CD8-positive, alpha-beta memory T cell (primary cell): ENCODE data around the gene IRX4. TPM values are rescaled to one million over a fixed set of nuclear protein-coding genes. Genes with fewer than 3 reads are reported as not detected.

ENCODE experiments used
- CTCF ChIA-PET: fragments of 350-600 bp; sonication (Branson Sonifier 250); formaldehyde crosslinking; loops from one replicate; lab custom pipeline; 2021; ENCODE audit warnings: antibody characterized with exemption; lab: Charles Lee
- POLR2A ChIA-PET: fragments of 350-600 bp; sonication (Branson Sonifier 250); formaldehyde crosslinking; loops from one replicate; lab custom pipeline; 2021; ENCODE audit warnings: antibody characterized with exemption; lab: Charles Lee
- DNase-seq, 5 donors: peaks; one replicate each; pipeline versions ENCODE4 v3.0.0 to v3.0.0-alpha.2; 2020 to 2022; ENCODE audit warnings: mixed read lengths in 1 of 5
- H3K27ac ChIP-seq: one replicate; pipeline ENCODE4 v1.7.0; 2013; ENCODE audit warnings: low read depth, mild to moderate bottlenecking, low read length, moderate library complexity
- H3K27me3 ChIP-seq: 2 replicates; pipeline ENCODE4 v1.7.0; 2013; ENCODE audit warnings: low read length, mild to moderate bottlenecking; ENCODE audit not compliant: insufficient read depth, poor library complexity, severe bottlenecking
- H3K36me3 ChIP-seq: 2 replicates; pipeline ENCODE4 v1.7.0; 2013; ENCODE audit warnings: mild to moderate bottlenecking, low read length, moderate library complexity; ENCODE audit not compliant: insufficient read depth
- H3K4me1 ChIP-seq: 2 replicates; pipeline ENCODE4 v1.7.0; 2013; ENCODE audit warnings: mild to moderate bottlenecking, low read length, moderate library complexity; ENCODE audit not compliant: insufficient read depth
- H3K4me3 ChIP-seq: 2 replicates; pipeline ENCODE4 v1.7.0; 2013; ENCODE audit warnings: mild to moderate bottlenecking, low read length
- H3K9me3 ChIP-seq: 2 replicates; pipeline ENCODE4 v1.7.0; 2013; ENCODE audit warnings: mild to moderate bottlenecking, low read length
- H3K27ac Mint-ChIP-seq, 8 donors: one replicate each; pipeline ENCODE4 v1.8.0; 2020 to 2021; ENCODE audit warnings: mixed read lengths in 8 of 8, mild to moderate bottlenecking in 6 of 8, inconsistent platforms in 3 of 8, moderate library complexity in 3 of 8
- H3K27me3 Mint-ChIP-seq, 2 donors: one replicate each; pipeline ENCODE4 v1.8.0; 2020 to 2021; ENCODE audit warnings: mixed read lengths in 2 of 2, mild to moderate bottlenecking in 1 of 2, moderate library complexity in 1 of 2
- H3K36me3 Mint-ChIP-seq, 3 donors: one replicate each; pipeline ENCODE4 v1.8.0; 2020 to 2021; ENCODE audit warnings: mixed read lengths in 3 of 3, inconsistent platforms in 1 of 3, mild to moderate bottlenecking in 1 of 3
- H3K4me1 Mint-ChIP-seq, 3 donors: one replicate each; pipeline ENCODE4 v1.8.0; 2020 to 2021; ENCODE audit warnings: mixed read lengths in 3 of 3, inconsistent platforms in 1 of 3, mild to moderate bottlenecking in 1 of 3
- H3K4me3 Mint-ChIP-seq, 7 donors: one replicate each; pipeline ENCODE4 v1.8.0; 2020 to 2021; ENCODE audit warnings: mixed read lengths in 7 of 7, mild to moderate bottlenecking in 6 of 7, moderate library complexity in 4 of 7, inconsistent platforms in 2 of 7
- H3K9me3 Mint-ChIP-seq, 5 donors: one replicate each; pipeline ENCODE4 v1.8.0; 2020 to 2022; ENCODE audit warnings: mixed read lengths in 5 of 5, mild to moderate bottlenecking in 3 of 5, moderate library complexity in 2 of 5, inconsistent platforms in 1 of 5
- polyA plus RNA-seq: library from polyadenylated mRNA; unstranded; fragments of 300-500 nt; fragmentation: Illumina TruSeq; gene quantifications from one replicate; pipeline ENCODE4 v1.2.3, GENCODE V29; 2021
- total RNA-seq, 2 experiments: library from RNA; stranded (reverse); gene quantifications; one replicate each; pipeline ENCODE4 v1.2.3, GENCODE V29; 2021

IRX4 gene
- total and polyA plus RNA-seq, 3 experiments from 2014 or later = not detected

DNA sequence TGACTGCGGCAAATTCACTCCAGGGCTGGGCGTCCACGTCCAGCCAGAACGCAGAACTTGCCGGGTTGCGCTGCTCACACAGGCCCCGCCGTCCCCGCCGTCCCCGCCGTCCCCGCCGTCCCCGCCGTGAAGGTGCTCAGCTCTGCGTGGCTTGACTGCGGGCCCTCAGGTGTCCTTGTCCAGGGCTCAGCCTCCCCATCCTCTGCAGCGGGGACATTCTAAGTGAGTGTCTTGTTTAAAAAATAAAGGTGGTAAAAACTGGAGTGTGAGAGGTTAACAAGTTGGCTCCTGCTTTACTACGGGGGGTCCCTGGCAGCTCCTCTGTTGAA lies 14.9 kb downstream of the IRX4 start:
- Mint-ChIP-seq H3K4me1 (no peaks in the 10 kb centered on the region), H3K27me3 (peaks cover 5 to 35% of the 10 kb centered on the region in 2 donors), H3K9me3 (no peaks in the 10 kb centered on the region), H3K27ac (no peak overlapping the region), H3K4me3 (no peak overlapping the region), H3K36me3 (no peaks in the 10 kb centered on the region)
- Histone ChIP-seq H3K27ac (no peak overlapping the region), H3K27me3 (peaks cover 9% of the 10 kb centered on the region), H3K4me1 (no peaks in the 10 kb centered on the region), H3K36me3 (no peaks in the 10 kb centered on the region), H3K4me3 (no peak overlapping the region), H3K9me3 (no peaks in the 10 kb centered on the region)
- POLR2A ChIA-PET = no interaction called here
- no peak for DNase-seq
- CTCF ChIA-PET = no interaction called here

DNA sequence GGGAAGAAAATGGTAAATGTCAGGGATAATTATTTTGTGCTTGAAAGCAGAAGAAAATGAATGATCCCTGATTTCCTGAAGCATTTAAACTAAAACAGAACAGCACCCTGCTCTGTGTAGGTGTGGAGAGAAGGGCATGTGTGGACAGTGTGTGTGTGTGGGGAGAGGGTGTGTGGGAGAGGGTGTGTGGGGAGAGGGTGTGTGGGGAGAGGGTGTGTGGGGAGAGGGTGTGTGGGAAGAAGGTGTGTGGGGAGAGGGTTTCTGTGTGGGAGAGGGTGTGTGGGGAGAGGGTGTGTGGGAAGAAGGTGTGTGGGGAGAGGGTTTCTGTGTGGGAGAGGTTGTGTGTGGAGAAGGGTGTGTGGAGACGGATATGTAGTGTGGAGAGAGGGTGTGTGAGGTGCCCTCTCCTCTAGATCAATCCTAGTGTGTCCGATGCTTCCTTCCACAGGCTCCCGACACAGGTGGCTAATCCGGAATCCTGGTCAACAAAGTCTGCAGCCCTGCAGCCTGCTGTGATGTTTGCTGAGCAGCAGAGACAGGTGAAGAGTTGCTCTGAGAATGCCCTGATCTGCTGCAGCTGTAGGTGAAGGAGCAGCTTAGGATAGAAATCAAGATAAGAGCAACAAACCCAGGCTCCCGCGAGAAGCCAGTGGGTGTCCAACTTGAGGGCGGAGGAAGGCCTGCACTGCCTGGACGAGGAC lies 15.5 kb downstream of the IRX4 start:
- H3K27me3 ChIP-seq = peaks cover 9% of the 10 kb centered on the region
- Mint-ChIP-seq H3K36me3 (no peaks in the 10 kb centered on the region), H3K27ac (peak overlapping the region in 1 of 8 donors; percentile 7), H3K4me3 (no peak overlapping the region), H3K9me3 (no peaks in the 10 kb centered on the region), H3K27me3 (peaks cover 10 to 34% of the 10 kb centered on the region in 2 donors), H3K4me1 (no peaks in the 10 kb centered on the region)
- no peak for DNase-seq
- no peak overlapping the region for H3K4me3 ChIP-seq
- ChIA-PET CTCF (no interaction called here), POLR2A (no interaction called here)
- no peaks in the 10 kb centered on the region for H3K4me1 ChIP-seq
- no peak overlapping the region for H3K27ac ChIP-seq
- no peaks in the 10 kb centered on the region for H3K36me3 ChIP-seq
- H3K9me3 ChIP-seq = no peaks in the 10 kb centered on the region

DNA sequence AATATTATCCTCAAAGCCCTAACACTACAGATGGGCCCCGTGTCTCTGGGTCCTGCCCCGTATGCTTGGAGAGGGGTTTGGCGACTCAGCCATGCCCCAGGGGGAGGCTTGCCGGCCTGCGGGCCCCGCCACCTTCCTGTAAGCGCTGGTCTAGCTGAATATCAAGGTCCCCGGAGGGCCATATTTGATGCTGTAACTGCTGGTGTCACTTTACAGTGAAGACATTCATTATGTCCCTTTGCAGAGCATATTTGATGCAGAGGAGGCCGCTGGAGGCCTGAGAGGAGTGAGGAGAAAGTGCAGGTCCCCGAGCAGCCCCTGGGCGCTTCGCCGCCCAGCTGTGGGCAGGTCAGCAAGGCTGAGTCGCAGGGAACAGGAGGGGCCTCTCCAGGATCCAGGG lies 16.8 kb downstream of the IRX4 start:
- Mint-ChIP-seq H3K27me3 (peaks cover 13 to 43% of the 10 kb centered on the region in 2 donors), H3K27ac (no peak overlapping the region), H3K4me3 (no peak overlapping the region), H3K4me1 (no peaks in the 10 kb centered on the region), H3K9me3 (no peaks in the 10 kb centered on the region), H3K36me3 (no peaks in the 10 kb centered on the region)
- Histone ChIP-seq H3K27me3 (peaks cover 9% of the 10 kb centered on the region), H3K27ac (no peak overlapping the region), H3K9me3 (no peaks in the 10 kb centered on the region), H3K4me1 (no peaks in the 10 kb centered on the region), H3K36me3 (no peaks in the 10 kb centered on the region), H3K4me3 (no peak overlapping the region)
- POLR2A ChIA-PET = no interaction called here
- CTCF ChIA-PET = no interaction called here
- no peak for DNase-seq

DNA sequence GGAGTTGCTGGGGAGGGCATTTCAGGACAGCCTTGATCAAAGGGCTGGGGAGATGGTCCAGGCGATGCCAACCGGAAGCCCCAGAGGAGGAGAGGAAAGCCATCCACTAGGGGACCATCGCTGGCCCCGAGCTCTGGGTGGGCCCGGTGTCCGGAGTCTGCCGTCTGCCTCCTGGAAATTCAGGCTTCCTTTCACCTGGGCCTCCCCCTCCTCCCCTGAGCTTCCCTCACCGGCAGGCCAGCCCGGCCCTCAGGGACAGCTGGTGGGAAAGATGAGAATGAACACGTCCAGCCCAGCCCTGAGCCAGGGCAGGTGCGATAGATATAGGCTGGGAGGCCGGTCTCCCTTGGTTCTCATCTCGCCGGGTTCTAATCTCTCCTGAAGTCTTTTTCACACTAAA lies 17.2 kb downstream of the IRX4 start:
- POLR2A ChIA-PET = no interaction called here
- Mint-ChIP-seq H3K4me1 (no peaks in the 10 kb centered on the region), H3K27me3 (peaks cover 13 to 48% of the 10 kb centered on the region in 2 donors), H3K27ac (no peak overlapping the region), H3K4me3 (no peak overlapping the region), H3K9me3 (no peaks in the 10 kb centered on the region), H3K36me3 (no peaks in the 10 kb centered on the region)
- Histone ChIP-seq H3K27me3 (peaks cover 9% of the 10 kb centered on the region), H3K9me3 (no peaks in the 10 kb centered on the region), H3K4me3 (no peak overlapping the region), H3K27ac (no peak overlapping the region), H3K36me3 (no peaks in the 10 kb centered on the region), H3K4me1 (no peaks in the 10 kb centered on the region)
- CTCF ChIA-PET = no interaction called here
- DNase-seq = no peak

DNA sequence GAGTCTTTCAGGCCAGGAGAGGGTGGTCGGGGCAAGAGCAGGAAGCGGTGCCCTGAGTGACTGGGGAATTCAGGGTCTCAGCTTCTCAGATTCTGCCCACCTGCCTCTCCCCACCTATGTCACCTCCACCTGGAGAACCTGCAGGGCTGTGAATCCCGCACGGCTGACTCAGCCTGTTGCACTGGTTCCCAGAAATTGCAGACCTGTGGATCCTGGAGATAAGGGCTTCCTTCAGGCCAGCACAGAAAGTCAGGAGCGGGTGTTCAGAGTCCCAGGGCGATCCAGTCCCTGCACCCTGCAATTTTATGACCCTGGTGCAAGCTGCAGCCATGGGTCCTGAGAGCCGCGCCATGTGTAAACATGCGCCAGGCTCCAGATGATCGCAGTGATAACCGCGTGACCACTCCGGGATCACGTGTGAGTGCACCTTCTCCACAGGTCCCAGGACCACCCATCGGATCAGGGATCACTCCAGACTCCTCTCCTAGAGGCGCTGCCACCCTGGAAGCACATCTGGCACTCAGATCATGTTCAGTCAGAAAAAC lies 17.8 kb downstream of the IRX4 start:
- no peaks in the 10 kb centered on the region for H3K36me3 ChIP-seq
- H3K27me3 ChIP-seq = peaks cover 9% of the 10 kb centered on the region
- H3K9me3 ChIP-seq = no peaks in the 10 kb centered on the region
- CTCF ChIA-PET = no interaction called here
- Mint-ChIP-seq H3K27ac (no peak overlapping the region), H3K4me1 (no peaks in the 10 kb centered on the region), H3K4me3 (no peak overlapping the region), H3K9me3 (no peaks in the 10 kb centered on the region), H3K36me3 (no peaks in the 10 kb centered on the region), H3K27me3 (peaks cover 13 to 48% of the 10 kb centered on the region in 2 donors)
- H3K4me1 ChIP-seq = no peaks in the 10 kb centered on the region
- POLR2A ChIA-PET = no interaction called here
- H3K27ac ChIP-seq = no peak overlapping the region
- no peak for DNase-seq
- no peak overlapping the region for H3K4me3 ChIP-seq

DNA sequence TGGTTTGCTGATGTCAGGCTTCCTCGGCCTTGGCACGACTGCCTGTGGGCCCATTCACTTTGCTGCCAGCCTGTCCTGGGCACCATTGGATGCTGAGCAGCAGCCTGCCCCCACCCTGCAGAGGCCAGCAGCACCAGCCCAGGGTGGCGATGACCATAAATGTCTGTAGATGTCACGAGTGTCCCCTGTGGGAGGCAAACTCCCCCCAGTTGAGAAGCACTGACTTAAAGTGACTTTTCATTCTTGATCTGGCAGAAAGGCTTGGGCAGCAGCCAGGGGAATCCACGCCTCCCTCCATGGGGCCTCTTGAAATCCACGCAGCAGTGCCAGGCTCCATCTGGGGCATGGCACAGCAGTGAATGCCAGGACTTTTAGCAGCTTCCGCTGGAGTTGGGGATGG lies 21.8 kb downstream of the IRX4 start:
- Histone ChIP-seq H3K36me3 (no peaks in the 10 kb centered on the region), H3K4me3 (no peak overlapping the region), H3K4me1 (no peaks in the 10 kb centered on the region), H3K27me3 (peaks cover 9% of the 10 kb centered on the region), H3K9me3 (no peaks in the 10 kb centered on the region), H3K27ac (no peak overlapping the region)
- Mint-ChIP-seq H3K4me1 (peaks cover 0 to 3% (median 0%) of the 10 kb centered on the region in 3 donors), H3K9me3 (no peaks in the 10 kb centered on the region), H3K27ac (no peak overlapping the region), H3K4me3 (no peak overlapping the region), H3K36me3 (no peaks in the 10 kb centered on the region), H3K27me3 (peaks cover 20 to 50% of the 10 kb centered on the region in 2 donors)
- DNase-seq = no peak
- CTCF ChIA-PET = no interaction called here
- POLR2A ChIA-PET = no interaction called here

DNA sequence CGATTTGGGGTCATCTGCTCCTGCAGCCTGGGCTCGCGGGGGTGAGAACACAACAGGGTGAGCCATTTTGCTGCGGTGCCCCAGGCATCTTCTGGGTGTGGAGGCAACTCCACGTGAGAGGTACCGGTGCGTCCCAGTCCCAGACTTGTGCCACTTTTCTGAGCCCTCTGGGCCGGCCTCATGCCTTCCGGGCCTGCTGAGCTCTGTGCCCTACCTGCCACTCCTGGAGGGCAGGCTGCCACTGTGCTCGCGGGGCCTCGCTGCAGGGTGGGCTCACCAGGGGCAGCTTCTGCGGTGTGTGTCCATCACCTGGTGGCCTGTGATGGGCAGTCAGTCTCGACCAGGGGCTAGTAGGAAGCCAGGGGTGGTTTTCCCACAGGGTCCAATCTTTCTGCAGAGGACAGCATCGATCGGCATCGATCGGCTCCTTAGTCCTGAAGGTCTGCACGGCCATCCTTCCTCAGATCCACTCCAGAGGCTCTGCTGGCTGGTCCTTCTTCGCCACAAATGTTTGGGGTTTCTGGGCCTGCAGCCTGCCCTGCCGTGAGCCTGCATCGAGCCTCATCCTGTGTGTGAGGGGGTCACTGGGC lies 22.6 kb downstream of the IRX4 start:
- no peak overlapping the region for H3K4me3 Mint-ChIP-seq
- no peak overlapping the region for H3K27ac Mint-ChIP-seq
- peaks cover 16% of the 10 kb centered on the region for H3K27me3 ChIP-seq
- H3K4me1 Mint-ChIP-seq = peaks cover 0 to 3% (median 0%) of the 10 kb centered on the region in 3 donors
- H3K9me3 Mint-ChIP-seq = no peaks in the 10 kb centered on the region
- CTCF ChIA-PET = no interaction called here
- no peak overlapping the region for H3K27ac ChIP-seq
- H3K4me1 ChIP-seq = no peaks in the 10 kb centered on the region
- peaks cover 22 to 49% of the 10 kb centered on the region in 2 donors for H3K27me3 Mint-ChIP-seq
- H3K36me3 Mint-ChIP-seq = no peaks in the 10 kb centered on the region
- H3K9me3 ChIP-seq = no peaks in the 10 kb centered on the region
- POLR2A ChIA-PET = no interaction called here
- H3K36me3 ChIP-seq = no peaks in the 10 kb centered on the region
- H3K4me3 ChIP-seq = no peak overlapping the region
- no peak for DNase-seq

DNA sequence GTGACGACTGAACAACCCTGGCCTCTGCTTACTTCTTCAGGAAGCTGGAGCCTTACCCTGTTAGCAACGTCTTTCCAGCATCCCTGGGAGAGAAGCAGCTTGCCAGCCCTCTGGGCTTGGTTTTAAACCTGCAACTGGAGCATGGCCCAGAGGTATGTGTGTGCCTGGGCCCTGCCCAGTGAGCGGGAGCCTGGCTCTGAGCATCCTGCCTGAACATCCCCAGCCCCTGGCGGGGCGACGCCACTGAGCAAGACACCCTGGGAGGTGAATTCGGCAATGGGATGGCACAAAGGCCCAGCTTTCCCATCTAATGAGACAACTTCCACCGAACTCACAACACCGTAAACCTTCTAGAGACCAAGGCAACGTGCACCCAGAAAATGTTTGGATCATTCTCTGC lies 23.6 kb downstream of the IRX4 start:
- Histone ChIP-seq H3K4me3 (no peak overlapping the region), H3K27ac (no peak overlapping the region), H3K36me3 (no peaks in the 10 kb centered on the region), H3K27me3 (peaks cover 15% of the 10 kb centered on the region), H3K4me1 (no peaks in the 10 kb centered on the region), H3K9me3 (no peaks in the 10 kb centered on the region)
- no peak overlapping the region for H3K27ac Mint-ChIP-seq
- H3K36me3 Mint-ChIP-seq = no peaks in the 10 kb centered on the region
- H3K27me3 Mint-ChIP-seq = peaks cover 24 to 46% of the 10 kb centered on the region in 2 donors
- H3K9me3 Mint-ChIP-seq = no peaks in the 10 kb centered on the region
- POLR2A ChIA-PET = no interaction called here
- H3K4me1 Mint-ChIP-seq = peaks cover 0 to 3% (median 0%) of the 10 kb centered on the region in 3 donors
- H3K4me3 Mint-ChIP-seq = no peak overlapping the region
- DNase-seq = no peak
- CTCF ChIA-PET = no interaction called here
